Measurements from ENCODE around the gene WDR18. TPM values are rescaled to one million over a fixed set of nuclear protein-coding genes. Genes with fewer than 3 reads are reported as not detected.

The WDR18 gene
- total RNA-seq, 1 experiment from 2014 or later, result 94.7 TPM

GRCh38 chr19:942133-942645, 42.0 kb upstream of the WDR18 start:
- no peak overlapping the region for H2BK120ac ChIP-seq (ENCODE audit: low read depth, low read length, poor library complexity, severe bottlenecking)
- no peak overlapping the region for H2AFZ ChIP-seq (ENCODE audit: low read length)
- H3K79me1 ChIP-seq (ENCODE audit: insufficient read depth, low read depth, low read length, poor library complexity, severe bottlenecking), result no peaks in the 10 kb centered on the region
- no CpG with 5 or more reads among the region's 32 CpGs for WGBS (ENCODE audit: extremely low coverage, insufficient read length, low lambda C conversion rate)
- H2BK15ac ChIP-seq (ENCODE audit: low read depth, low read length), result no peak overlapping the region
- H4K8ac ChIP-seq (replicated peaks; ENCODE audit: insufficient read length, low read depth, low read length), result no peak overlapping the region
- no peak overlapping the region for H3T11ph ChIP-seq (ENCODE audit: low read length)
- Mint-ChIP-seq H3K27me3 (ENCODE audit: low read depth) (no peaks in the 10 kb centered on the region; the same call in 1 of the 2 replicates), H3K9me3 (no peaks in the 10 kb centered on the region), H3K36me3 (ENCODE audit: insufficient read depth in 1 of 3, low read depth in 3 of 3) (peaks cover 19 to 42% (median 41%) of the 10 kb centered on the region in 3 experiments; a peak in 6 of 7 replicates), H3K27ac (no peak overlapping the region), H3K4me1 (0 out of 4 replicates have a peak, but pooled peaks cover 0 to 3% of the 10 kb centered on the region in 2 experiments), H3K4me3 (no peak overlapping the region)
- H3K4me1 ChIP-seq (ENCODE audit: insufficient read depth, low read length), result no peaks in the 10 kb centered on the region
- H2BK5ac ChIP-seq (ENCODE audit: insufficient read length, low read length), result no peak overlapping the region
- no peak overlapping the region for H2BK12ac ChIP-seq (ENCODE audit: insufficient read length, low read depth, low read length)
- no peak overlapping the region for H3K56ac ChIP-seq (ENCODE audit: insufficient read length, low read depth, low read length)
- H4K5ac ChIP-seq (ENCODE audit: insufficient read length, low read depth, low read length), result no peak overlapping the region
- H3K9me3 ChIP-seq (ENCODE audit: control insufficient read depth, low read depth, low read length), result no peaks in the 10 kb centered on the region
- no peak for DNase-seq
- H3K23me2 ChIP-seq (ENCODE audit: insufficient read length, low read depth, low read length, poor library complexity, severe bottlenecking), result no peaks in the 10 kb centered on the region
- H3K18ac ChIP-seq (ENCODE audit: insufficient read length, low read depth, low read length), result no peak overlapping the region
- H3K4me2 ChIP-seq (ENCODE audit: insufficient read depth, insufficient read length, low read length), result no peak overlapping the region
- H4K20me1 ChIP-seq (ENCODE audit: control insufficient read depth, insufficient read depth, insufficient read length), result peaks cover 8% of the 10 kb centered on the region
- H3K9ac ChIP-seq (ENCODE audit: extremely low read depth, insufficient read length, low read length), result no peak overlapping the region
- no peak overlapping the region for H3K27ac ChIP-seq (ENCODE audit: insufficient read length, low read depth, low read length)
- H3K23ac ChIP-seq (ENCODE audit: insufficient read length, low read depth, low read length), result no peak overlapping the region
- no peak overlapping the region for H3K4ac ChIP-seq (ENCODE audit: low read depth, low read length)
- peaks cover 7% of the 10 kb centered on the region; the same call in 1 of the 2 replicates for H3K79me2 ChIP-seq (ENCODE audit: insufficient read depth, low read length)
- H3K14ac ChIP-seq (ENCODE audit: insufficient read depth, low read length), result no peak overlapping the region
- H4K91ac ChIP-seq (ENCODE audit: insufficient read length, low read depth, low read length), result no peak overlapping the region
- H2AK5ac ChIP-seq (ENCODE audit: insufficient read length, low read length), result no peak overlapping the region
- H3K27me3 ChIP-seq (ENCODE audit: insufficient read depth, low read length), result no peaks in the 10 kb centered on the region
- H2BK20ac ChIP-seq (ENCODE audit: low read depth, low read length, poor library complexity, severe bottlenecking), result no peak overlapping the region
- TF ChIP-seq CTCF (conservative IDR thresholded peaks at IDR 0.05), result no peak

All from H9 (cell line).